Astrocyte of the hippocampus (primary cell): ENCODE measurements around the gene ST3GAL3.
A peak's percentile ranks its signal among the peaks of the same experiment; 100 is the strongest.

Experiments
- DNase-seq: peaks from one replicate; pipeline ENCODE4 v3.0.0; 2011; ENCODE audit warnings: low read depth, low spot score

ST3GAL3 gene

GRCh38 chr1:43699281-43699680 lies 8.1 kb upstream of the ST3GAL3 start:
- no peak for DNase-seq

DNA sequence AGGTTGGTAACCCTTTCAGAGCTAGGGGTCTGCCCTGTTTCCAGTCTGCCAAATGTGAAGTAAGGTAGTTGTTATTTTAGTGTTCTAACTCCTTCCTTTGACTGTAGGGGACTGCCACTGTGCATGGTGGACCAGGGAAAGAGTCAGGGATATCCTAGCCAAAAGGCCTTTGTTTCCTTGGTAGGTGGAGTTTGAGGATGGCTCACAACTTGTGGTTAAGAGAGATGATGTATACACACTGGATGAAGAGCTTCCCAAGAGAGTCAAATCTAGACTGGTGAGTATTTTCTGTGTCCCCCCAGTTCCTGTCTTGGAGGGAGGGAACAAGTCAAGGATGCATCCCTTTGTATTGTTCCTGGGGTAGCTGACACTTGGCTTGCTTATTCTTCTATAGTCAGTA lies 3.5 kb upstream of the ST3GAL3 start:
- DNase-seq = no peak

- DNase-seq = peak; percentile 60
Measured at GRCh38 chr1:43704838-43705237, 2.5 kb upstream of the ST3GAL3 start.

DNA sequence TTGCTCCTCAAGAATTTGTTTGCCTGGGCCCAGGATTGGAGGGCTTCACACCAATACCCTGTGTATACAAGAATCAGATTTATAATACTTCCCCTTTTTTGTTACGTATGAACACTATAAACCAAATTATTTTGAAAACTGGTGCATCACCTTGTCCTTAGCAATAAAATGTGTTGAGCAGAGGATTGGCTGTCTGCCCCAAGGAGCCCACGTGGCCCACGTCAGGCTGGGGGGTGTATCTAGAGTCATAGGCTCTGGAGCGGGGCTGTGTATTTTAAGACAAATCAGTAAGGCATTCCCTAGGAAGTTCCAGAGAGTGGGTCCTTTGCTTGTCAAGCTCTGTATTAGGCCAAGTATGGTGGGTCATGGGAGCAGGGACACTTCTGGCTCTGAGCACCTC lies 2.0 kb upstream of the ST3GAL3 start:
- no peak for DNase-seq

- no peak for DNase-seq
Measured at GRCh38 chr1:43705982-43706597, 1.2 kb upstream of the ST3GAL3 start.

DNA sequence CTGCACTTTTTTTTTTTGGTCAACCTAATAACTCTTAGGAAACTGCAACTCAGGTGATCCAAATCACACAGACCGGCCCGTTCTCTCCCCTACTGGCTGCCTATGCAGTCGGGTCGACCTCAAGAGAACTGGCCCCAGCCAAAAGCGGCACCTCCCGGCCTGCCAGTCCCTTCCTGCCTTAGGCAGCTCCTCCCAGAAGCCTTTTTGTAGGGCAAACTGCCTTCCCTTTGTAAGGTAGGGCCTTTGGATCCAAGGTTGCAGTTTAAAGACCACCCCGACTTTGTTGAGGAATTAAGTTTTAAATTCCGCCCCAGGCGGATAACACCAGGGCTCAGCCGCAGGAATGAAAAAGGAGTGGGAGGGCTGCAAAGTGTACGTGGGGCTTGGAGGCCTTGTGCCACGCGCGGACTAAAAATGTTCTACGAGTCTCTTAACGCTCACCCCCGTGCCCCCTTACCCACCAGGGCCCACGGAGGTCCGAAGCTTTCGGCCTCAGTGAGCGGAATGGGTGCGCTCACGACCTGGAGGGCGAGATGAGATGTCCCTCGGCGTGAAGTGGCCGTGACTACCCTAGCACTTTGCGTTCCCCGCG lies 642 bp upstream of the ST3GAL3 start:
- DNase-seq = peak; percentile 49

- no peak for DNase-seq
Measured at GRCh38 chr1:43708002-43708410, 670 bp downstream of the ST3GAL3 start.

GRCh38 chr1:43711049-43711448 lies 3.7 kb downstream of the ST3GAL3 start:
- peak; percentile 59 for DNase-seq

- DNase-seq = peak; percentile 68
Measured at GRCh38 chr1:43711524-43712386, 4.4 kb downstream of the ST3GAL3 start.

GRCh38 chr1:43716559-43717281 lies 9.4 kb downstream of the ST3GAL3 start:
- DNase-seq = no peak

GRCh38 chr1:43719063-43719462 lies 11.7 kb downstream of the ST3GAL3 start:
- no peak for DNase-seq

GRCh38 chr1:43719670-43720419 lies 12.5 kb downstream of the ST3GAL3 start:
- DNase-seq = peak; percentile 20

GRCh38 chr1:43722810-43723209 lies 15.5 kb downstream of the ST3GAL3 start:
- no peak for DNase-seq

GRCh38 chr1:43729816-43730463 lies 22.6 kb downstream of the ST3GAL3 start:
- peak; percentile 77 for DNase-seq

- no peak for DNase-seq
Measured at GRCh38 chr1:43731867-43732531, 24.7 kb downstream of the ST3GAL3 start.

DNA sequence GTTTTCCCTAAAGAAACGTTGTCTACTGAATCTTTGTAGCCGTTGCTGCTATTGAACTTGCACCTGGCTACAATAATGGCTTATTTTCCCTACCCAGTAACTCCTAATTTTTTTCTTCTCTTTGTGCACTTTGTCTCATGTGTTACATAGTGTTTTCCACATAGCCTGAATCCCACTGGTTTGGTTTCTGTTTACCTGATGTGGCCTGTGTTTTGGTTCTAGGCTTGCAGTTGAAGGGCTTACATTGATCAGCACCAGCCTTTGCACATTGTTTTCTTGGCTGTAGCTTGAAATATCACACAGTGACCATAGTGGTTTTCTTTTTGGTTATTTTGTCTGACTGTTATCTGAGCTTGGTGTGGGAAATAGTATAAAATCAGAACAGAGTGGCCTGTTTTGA lies 29.5 kb downstream of the ST3GAL3 start:
- no peak for DNase-seq

- no peak for DNase-seq
Measured at GRCh38 chr1:43742026-43742425, 34.7 kb downstream of the ST3GAL3 start.

DNA sequence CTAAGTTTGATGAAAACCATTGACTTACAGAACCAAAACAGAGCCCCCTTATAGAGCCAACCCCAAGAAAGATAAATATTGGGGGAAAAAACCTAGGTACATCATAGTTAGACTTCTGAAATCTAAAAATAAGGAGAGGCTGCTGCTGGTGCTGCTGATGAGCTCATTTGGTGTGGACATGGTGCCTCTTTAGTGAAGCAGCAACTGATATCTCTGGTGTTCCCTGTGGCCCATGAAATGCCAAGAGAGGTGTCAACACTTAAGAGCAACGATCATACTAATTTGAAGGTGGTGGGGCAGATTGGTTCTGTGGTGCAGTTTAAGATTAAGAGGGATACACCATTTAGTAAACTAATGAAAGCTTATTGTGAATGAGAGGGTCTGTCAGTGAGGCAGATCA lies 35.9 kb downstream of the ST3GAL3 start:
- DNase-seq = no peak

- DNase-seq = no peak
Measured at GRCh38 chr1:43747736-43748135, 40.4 kb downstream of the ST3GAL3 start.

- DNase-seq = no peak
Measured at GRCh38 chr1:43750083-43750482, 42.7 kb downstream of the ST3GAL3 start.
